Measurements from ENCODE around the gene ZSWIM5. TPM values are rescaled to one million over a fixed set of nuclear protein-coding genes. Genes with fewer than 3 reads are reported as not detected.
"Not testable (repeated sequence)": the region's sequence is repeated elsewhere in the genome, so short reads cannot be mapped to it uniquely, and the experiment has no call there.

The ZSWIM5 gene
- total RNA-seq, 1 donor from 2014 or later = 4.1 TPM

DNA sequence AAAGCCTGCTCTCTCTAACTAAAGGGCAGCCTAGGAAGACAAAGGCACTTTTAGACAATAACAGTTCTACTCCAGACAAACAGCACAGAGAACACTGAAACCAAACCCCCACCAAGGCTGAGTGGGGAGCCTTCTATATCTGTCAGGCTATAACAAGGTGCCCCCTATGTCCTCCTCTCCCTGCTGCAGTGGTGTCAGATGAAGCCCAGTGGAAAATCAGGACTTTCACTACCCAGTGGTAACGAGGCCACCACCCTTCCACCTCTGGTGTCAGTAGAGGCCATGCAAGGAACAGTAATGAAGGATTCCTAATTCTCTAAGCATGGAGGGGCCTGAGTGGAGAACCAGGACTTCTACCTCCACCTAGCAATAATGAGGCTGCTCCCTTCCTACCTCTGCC is 83.7 kb downstream of the ZSWIM5 start:
- H3K9me3 ChIP-seq = no peaks in the 10 kb centered on the region
- TF ChIP-seq, protein P1, sequence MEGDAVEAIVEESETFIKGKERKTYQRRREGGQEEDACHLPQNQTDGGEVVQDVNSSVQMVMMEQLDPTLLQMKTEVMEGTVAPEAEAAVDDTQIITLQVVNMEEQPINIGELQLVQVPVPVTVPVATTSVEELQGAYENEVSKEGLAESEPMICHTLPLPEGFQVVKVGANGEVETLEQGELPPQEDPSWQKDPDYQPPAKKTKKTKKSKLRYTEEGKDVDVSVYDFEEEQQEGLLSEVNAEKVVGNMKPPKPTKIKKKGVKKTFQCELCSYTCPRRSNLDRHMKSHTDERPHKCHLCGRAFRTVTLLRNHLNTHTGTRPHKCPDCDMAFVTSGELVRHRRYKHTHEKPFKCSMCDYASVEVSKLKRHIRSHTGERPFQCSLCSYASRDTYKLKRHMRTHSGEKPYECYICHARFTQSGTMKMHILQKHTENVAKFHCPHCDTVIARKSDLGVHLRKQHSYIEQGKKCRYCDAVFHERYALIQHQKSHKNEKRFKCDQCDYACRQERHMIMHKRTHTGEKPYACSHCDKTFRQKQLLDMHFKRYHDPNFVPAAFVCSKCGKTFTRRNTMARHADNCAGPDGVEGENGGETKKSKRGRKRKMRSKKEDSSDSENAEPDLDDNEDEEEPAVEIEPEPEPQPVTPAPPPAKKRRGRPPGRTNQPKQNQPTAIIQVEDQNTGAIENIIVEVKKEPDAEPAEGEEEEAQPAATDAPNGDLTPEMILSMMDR (IDR thresholded peaks at IDR 0.05) = no peak

DNA sequence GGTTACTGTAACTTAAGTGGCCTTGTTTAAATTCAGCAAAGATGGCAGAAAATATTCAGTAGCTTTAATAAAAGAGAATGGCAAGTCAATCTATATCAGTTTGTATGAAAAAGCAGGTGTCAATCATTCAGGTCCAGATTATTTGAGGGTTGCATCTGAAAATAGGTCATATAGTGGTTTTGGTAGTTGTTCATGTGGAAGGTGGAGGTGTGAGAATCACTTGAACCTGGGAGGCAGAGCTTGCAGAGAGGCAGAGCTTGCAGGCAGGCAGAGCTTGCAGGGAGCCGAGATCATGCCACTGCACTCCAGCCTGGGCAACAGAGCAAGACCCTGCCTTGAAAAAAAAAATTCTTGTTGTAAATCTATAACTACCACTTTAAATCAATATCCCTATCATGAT is 88.6 kb downstream of the ZSWIM5 start:
- H3K27me3 ChIP-seq = no peaks in the 10 kb centered on the region
- H3K4me3 ChIP-seq = no peak overlapping the region
- H3K27ac ChIP-seq = no peak overlapping the region
- H3K36me3 ChIP-seq = no peaks in the 10 kb centered on the region
- no peaks in the 10 kb centered on the region for H3K9me3 ChIP-seq
- intact Hi-C loops (cut with DNase I) = no loop called here
- H3K4me1 ChIP-seq = peaks cover 5% of the 10 kb centered on the region
- TF ChIP-seq, protein P1 (IDR thresholded peaks at IDR 0.05) = no peak
- no peak for DNase-seq
- no peak for ATAC-seq

More for the DNA sequence above, 83.7 kb downstream of the ZSWIM5 start:
- no peaks in the 10 kb centered on the region for H3K27me3 ChIP-seq
- no peaks in the 10 kb centered on the region for H3K36me3 ChIP-seq
- no peaks in the 10 kb centered on the region for H3K4me1 ChIP-seq
- no peak for ATAC-seq
- DNase-seq = no peak
- intact Hi-C loops (cut with DNase I) = no loop called here
- no peak overlapping the region for H3K27ac ChIP-seq
- H3K4me3 ChIP-seq = no peak overlapping the region

- H3K4me1 ChIP-seq = peaks cover 5% of the 10 kb centered on the region
- ATAC-seq = no peak
- no peak overlapping the region for H3K4me3 ChIP-seq
- H3K36me3 ChIP-seq = no peaks in the 10 kb centered on the region
- no peaks in the 10 kb centered on the region for H3K27me3 ChIP-seq
- no peak for DNase-seq
- TF ChIP-seq, protein P1 (IDR thresholded peaks at IDR 0.05) = no peak
- no peak overlapping the region for H3K27ac ChIP-seq
- no peaks in the 10 kb centered on the region for H3K9me3 ChIP-seq
- intact Hi-C loops (cut with DNase I) = no loop called here
Measured at GRCh38 chr1:45116820-45117219, 89.6 kb downstream of the ZSWIM5 start.

DNA sequence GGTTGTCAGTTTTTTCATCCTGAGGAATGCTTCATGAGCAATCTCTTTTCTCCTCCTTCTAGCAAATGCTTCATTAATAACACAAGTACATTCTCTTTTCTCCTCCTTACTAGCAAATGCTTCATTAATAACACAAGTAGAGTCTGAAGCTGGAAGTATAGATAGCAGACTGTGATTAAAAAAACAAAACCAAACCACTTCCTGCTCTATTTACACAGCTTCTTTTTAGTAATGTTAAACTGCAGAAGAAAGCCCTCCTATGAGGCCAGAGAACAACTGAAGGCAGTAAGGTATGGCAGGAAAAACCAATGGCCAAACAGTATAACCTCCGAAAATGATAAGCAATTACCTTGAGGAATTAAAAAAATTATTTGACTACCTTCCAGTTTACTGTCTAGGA is 90.1 kb downstream of the ZSWIM5 start:
- no peak for ATAC-seq
- no peak for DNase-seq
- intact Hi-C loops (cut with DNase I) = no loop called here
- Histone ChIP-seq H3K4me1 (peaks cover 5% of the 10 kb centered on the region), H3K27ac (no peak overlapping the region), H3K4me3 (no peak overlapping the region), H3K27me3 (no peaks in the 10 kb centered on the region), H3K9me3 (no peaks in the 10 kb centered on the region), H3K36me3 (no peaks in the 10 kb centered on the region)
- TF ChIP-seq, protein P1 (IDR thresholded peaks at IDR 0.05) = no peak

DNA sequence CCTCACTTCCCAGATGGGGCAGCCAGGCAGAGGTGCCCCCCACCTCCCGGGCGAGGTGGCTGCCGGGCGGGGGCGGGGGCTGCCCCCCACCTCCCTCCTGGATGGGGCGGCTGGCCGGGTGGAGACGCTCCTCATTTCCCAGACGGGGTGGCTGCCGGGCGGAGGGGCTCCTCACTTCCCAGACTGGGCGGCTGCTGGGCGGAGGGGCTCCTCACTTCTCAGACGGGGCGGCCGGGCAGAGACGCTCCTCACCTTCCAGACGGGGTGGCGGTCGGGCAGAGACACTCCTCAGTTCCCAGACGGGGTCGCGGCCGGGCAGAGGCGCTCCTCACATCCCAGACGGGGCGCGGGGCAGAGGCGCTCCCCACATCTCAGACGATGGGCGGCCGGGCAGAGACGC is 91.2 kb downstream of the ZSWIM5 start:
- H3K36me3 ChIP-seq; intact Hi-C loops (cut with DNase I); H3K4me1 ChIP-seq; H3K4me3 ChIP-seq; H3K27ac ChIP-seq; ATAC-seq; DNase-seq; H3K9me3 ChIP-seq; H3K27me3 ChIP-seq: not testable (repeated sequence)

GRCh38 chr1:45112661-45113060 is 93.7 kb downstream of the ZSWIM5 start:
- no peaks in the 10 kb centered on the region for H3K9me3 ChIP-seq
- peaks cover 5% of the 10 kb centered on the region for H3K4me1 ChIP-seq
- TF ChIP-seq, protein P1 (IDR thresholded peaks at IDR 0.05) = no peak
- no peak overlapping the region for H3K4me3 ChIP-seq
- no peaks in the 10 kb centered on the region for H3K27me3 ChIP-seq
- H3K36me3 ChIP-seq = no peaks in the 10 kb centered on the region
- no peak overlapping the region for H3K27ac ChIP-seq
- ATAC-seq (no peak), DNase-seq (no peak)
- intact Hi-C loops (cut with DNase I) = no loop called here

Measured in upper lobe of right lung (tissue), 1 donor.